Sigmoid colon (tissue), 7 donors: ENCODE data around the gene PGAP6. TPM values are rescaled to one million over a fixed set of nuclear protein-coding genes. Genes with fewer than 3 reads are reported as not detected.

Source experiments
- DNase-seq: peaks from one replicate; pipeline ENCODE4 v3.0.0-alpha.2; 2019
- H3K27ac ChIP-seq, 4 donors: fragments of 200-600 bp; sonication (generic); one replicate each; pipeline ENCODE4 v1.5.1; 2016 to 2019; ENCODE audit warnings: mild to moderate bottlenecking in 1 of 4
- H3K27me3 ChIP-seq, 3 donors: fragments of 200-600 bp; sonication (generic); one replicate each; pipeline ENCODE4 v1.5.1; 2019; ENCODE audit warnings: mild to moderate bottlenecking in 1 of 3
- H3K36me3 ChIP-seq, 4 donors: fragments of 200-600 bp; sonication (generic); one replicate each; pipeline ENCODE4 v1.5.1; 2016 to 2019
- H3K4me1 ChIP-seq, 4 donors: fragments of 200-600 bp; sonication (generic); one replicate each; pipeline ENCODE4 v1.5.1; 2017 to 2019
- H3K4me3 ChIP-seq, 4 donors: fragments of 200-600 bp; sonication (generic); one replicate each; pipeline ENCODE4 v1.5.1; 2017 to 2019; ENCODE audit warnings: mild to moderate bottlenecking in 2 of 4, moderate library complexity in 1 of 4
- H3K9me3 ChIP-seq, 4 donors: fragments of 200-600 bp in 3 of 4; sonication (generic) in 3 of 4; one replicate each; pipeline versions ENCODE4 v1.5.1 to v1.6.1; 2013 to 2019
- EP300 ChIP-seq, 4 donors: sonication (generic); formaldehyde crosslinking; IDR thresholded peaks; one replicate each; pipeline ENCODE4 v1.6.1; 2017; ENCODE audit warnings: antibody characterized with exemption in 4 of 4
- POLR2A ChIP-seq, 2 donors: fragments of 450-650 bp; IDR thresholded peaks; one replicate each; pipeline ENCODE4 v1.6.1; 2016; ENCODE audit warnings: antibody characterized with exemption in 2 of 2, mild to moderate bottlenecking in 2 of 2, moderate library complexity in 2 of 2
- POLR2AphosphoS5 ChIP-seq, 4 donors: sonication (generic); formaldehyde crosslinking; IDR thresholded peaks; one replicate each; pipeline ENCODE4 v1.6.1; 2017; ENCODE audit warnings: antibody characterized with exemption in 4 of 4
- WGBS, 2 donors: extraction: QIAGEN DNeasy Blood & Tissue Kit; methylation state at CpG; one replicate each; pipeline ENCODE4 v1.1.7; 2013; 5-methylcytosine and 5-hydroxymethylcytosine counted together
- intact Hi-C: fragments of 100-400 bp; cut with DNase I; formaldehyde crosslinking; loops from one replicate; pipeline ENCODE4 v1.15.1; 2023
- polyA plus RNA-seq, 3 donors: library from polyadenylated mRNA; stranded (reverse); fragments of 200-250 nt; gene quantifications; one replicate each; pipeline ENCODE4 v1.2.3, GENCODE V29; 2013
- total RNA-seq, 4 donors: library from RNA; depleted of rRNA; stranded (reverse); fragments of >200 nt; gene quantifications; one replicate each; pipeline ENCODE4 v1.1.0, GENCODE V29; 2016
- TF ChIP-seq, protein P1 (sequence below), 4 experiments: fragments of 450-650 bp in 3 of 4; fragments of 200-600 bp in 1 of 4; IDR thresholded peaks; one replicate each; pipeline ENCODE4 v1.5.1; 2016 to 2019; ENCODE audit warnings: antibody characterized with exemption in 4 of 4, mild to moderate bottlenecking in 3 of 4, moderate library complexity in 2 of 4
- donor health status: healthy with polysubstance abuse.
- donor health status: Bipolar disorder and iron deficiency.
- donor health status: healthy.

Gene PGAP6
- total and polyA plus RNA-seq, 7 donors = 20.7 to 109 (median 26.6) TPM

GRCh38 chr16:354291-354881 is 27.4 kb downstream of the PGAP6 start:
- Histone ChIP-seq H3K27ac (no peak overlapping the region), H3K36me3 (peaks cover 0 to 5% (median 0%) of the 10 kb centered on the region in 4 donors), H3K4me1 (peaks cover 0 to 17% (median 13%) of the 10 kb centered on the region in 4 donors), H3K9me3 (no peaks in the 10 kb centered on the region), H3K27me3 (no peaks in the 10 kb centered on the region), H3K4me3 (no peak overlapping the region)
- DNase-seq = peak; percentile 68
- intact Hi-C loops = no loop called here
- TF ChIP-seq POLR2A (IDR thresholded peaks at IDR 0.05) = no peak
- TF ChIP-seq EP300 (IDR thresholded peaks at IDR 0.05) = no peak
- TF ChIP-seq, protein P1, sequence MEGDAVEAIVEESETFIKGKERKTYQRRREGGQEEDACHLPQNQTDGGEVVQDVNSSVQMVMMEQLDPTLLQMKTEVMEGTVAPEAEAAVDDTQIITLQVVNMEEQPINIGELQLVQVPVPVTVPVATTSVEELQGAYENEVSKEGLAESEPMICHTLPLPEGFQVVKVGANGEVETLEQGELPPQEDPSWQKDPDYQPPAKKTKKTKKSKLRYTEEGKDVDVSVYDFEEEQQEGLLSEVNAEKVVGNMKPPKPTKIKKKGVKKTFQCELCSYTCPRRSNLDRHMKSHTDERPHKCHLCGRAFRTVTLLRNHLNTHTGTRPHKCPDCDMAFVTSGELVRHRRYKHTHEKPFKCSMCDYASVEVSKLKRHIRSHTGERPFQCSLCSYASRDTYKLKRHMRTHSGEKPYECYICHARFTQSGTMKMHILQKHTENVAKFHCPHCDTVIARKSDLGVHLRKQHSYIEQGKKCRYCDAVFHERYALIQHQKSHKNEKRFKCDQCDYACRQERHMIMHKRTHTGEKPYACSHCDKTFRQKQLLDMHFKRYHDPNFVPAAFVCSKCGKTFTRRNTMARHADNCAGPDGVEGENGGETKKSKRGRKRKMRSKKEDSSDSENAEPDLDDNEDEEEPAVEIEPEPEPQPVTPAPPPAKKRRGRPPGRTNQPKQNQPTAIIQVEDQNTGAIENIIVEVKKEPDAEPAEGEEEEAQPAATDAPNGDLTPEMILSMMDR (IDR thresholded peaks at IDR 0.05) = no peak
- TF ChIP-seq POLR2AphosphoS5 (IDR thresholded peaks at IDR 0.05) = no peak
- 94 to 95% methylated on average over 12 of the region's 12 CpGs for WGBS, 2 donors

GRCh38 chr16:353404-354290 is 28.1 kb downstream of the PGAP6 start:
- intact Hi-C loops = loop anchor here (1.0 to 2.0 kb wide), 3 partner anchors 47 to 119 kb away; partner anchors contain the start of genes DECR2 and FAM234A
- TF ChIP-seq, protein P1 (IDR thresholded peaks at IDR 0.05) = no peak
- TF ChIP-seq EP300 (IDR thresholded peaks at IDR 0.05) (no peak), POLR2A (IDR thresholded peaks at IDR 0.05) (no peak), POLR2AphosphoS5 (IDR thresholded peaks at IDR 0.05) (no peak)
- H3K27ac ChIP-seq = peak overlapping the region; percentile 73 to 84 (median 79)

GRCh38 chr16:352547-353403 is 29.0 kb downstream of the PGAP6 start, which contains the start of gene AXIN1:
Gene AXIN1, minus strand, starts transcription at chr16:352723. Its CDS starts 5,698 bp downstream, at chr16:347025.
- DNase-seq = peak; percentile 100
- 1 to 4% methylated on average over 113 of the region's 113 CpGs for WGBS, 2 donors
- Histone ChIP-seq H3K27ac (peak within 1 kb of the TSS; percentile 73 to 84 (median 79)), H3K27me3 (no peaks in the 10 kb centered on the region), H3K9me3 (no peaks in the 10 kb centered on the region), H3K4me3 (peak within 1 kb of the TSS; percentile 47 to 86 (median 81)), H3K36me3 (peaks cover 0 to 5% (median 0%) of the 10 kb centered on the region in 4 donors), H3K4me1 (peaks cover 0 to 17% (median 13%) of the 10 kb centered on the region in 4 donors)
- intact Hi-C loops = loop anchor here (1.0 to 2.0 kb wide), 3 partner anchors 48 to 118 kb away; partner anchors contain the start of genes DECR2 and FAM234A
- peak in 1 of 2 donors; percentile 65 for TF ChIP-seq POLR2A (IDR thresholded peaks at IDR 0.05)
- TF ChIP-seq EP300 (IDR thresholded peaks at IDR 0.05) = no peak
- TF ChIP-seq, protein P1 (IDR thresholded peaks at IDR 0.05) = peak in 1 of 4 experiments; percentile 64
- TF ChIP-seq POLR2AphosphoS5 (IDR thresholded peaks at IDR 0.05) = peak in 3 of 4 donors; percentile 47 to 70 (median 64)

More at GRCh38 chr16:353404-354290, 28.1 kb downstream of the PGAP6 start:
- WGBS, 2 donors = 57 to 72% methylated on average over 25 of the region's 25 CpGs
- H3K4me1 ChIP-seq = peaks cover 0 to 17% (median 13%) of the 10 kb centered on the region in 4 donors
- DNase-seq = peak; percentile 71
- no peaks in the 10 kb centered on the region for H3K9me3 ChIP-seq
- H3K36me3 ChIP-seq = peaks cover 0 to 5% (median 0%) of the 10 kb centered on the region in 4 donors
- H3K27me3 ChIP-seq = no peaks in the 10 kb centered on the region
- H3K4me3 ChIP-seq = peak overlapping the region; percentile 21 to 86 (median 81)
